Liver (tissue), 3 donors: Measurements from ENCODE around the gene CD9.
"Not testable (repeated sequence)": the region's sequence is repeated elsewhere in the genome, so short reads cannot be mapped to it uniquely, and the experiment has no call there.

Source experiments
- ATF3 ChIP-seq: IDR thresholded peaks from 2 replicates; pipeline ENCODE4 v1.6.1; 2016; ENCODE audit warnings: antibody characterized with exemption
- CTCF ChIP-seq: fragments of 150-350 bp; IDR thresholded peaks from 2 replicates; pipeline ENCODE4 v1.5.1; 2017; ENCODE audit warnings: improper control_type of control experiment, low read depth, low read length; ENCODE audit not compliant: missing input control
- donor health status: healthy.
- donor health status: healthy.

- not testable (repeated sequence) for TF ChIP-seq ATF3, CTCF
Observed at GRCh38 chr12:6160049-6160649, 40.1 kb upstream of the CD9 start.
